Upper lobe of left lung (tissue), 6 donors: ENCODE results near the gene CYP4F3. TPM values are rescaled to one million over a fixed set of nuclear protein-coding genes. Genes with fewer than 3 reads are reported as not detected.
A peak's percentile ranks its signal among the peaks of the same experiment; 100 is the strongest.

Source experiments
- ATAC-seq, 2 donors: fragments of 200-7000 bp; cut with Tn5 transposase; one replicate each; pipeline ENCODE4 v1.9.1; 2022; ENCODE audit warnings: mild to moderate bottlenecking in 2 of 2, moderate library complexity in 2 of 2; ENCODE audit not compliant: low FRiP score in 2 of 2
- DNase-seq, 2 donors: peaks; one replicate each; pipeline ENCODE4 v3.0.0-alpha.2; 2019 to 2020
- H3K27ac ChIP-seq, 4 donors: fragments of 200-600 bp; sonication (generic); one replicate each; pipeline ENCODE4 v1.5.1; 2016 to 2019
- H3K27me3 ChIP-seq, 4 donors: fragments of 200-600 bp; sonication (generic); one replicate each; pipeline ENCODE4 v1.5.1; 2017 to 2019
- H3K36me3 ChIP-seq, 4 donors: fragments of 200-600 bp; sonication (generic); one replicate each; pipeline ENCODE4 v1.5.1; 2016 to 2019
- H3K4me1 ChIP-seq, 4 donors: fragments of 200-600 bp; sonication (generic); one replicate each; pipeline ENCODE4 v1.5.1; 2018 to 2019
- H3K4me3 ChIP-seq, 4 donors: fragments of 200-600 bp; sonication (generic); one replicate each; pipeline ENCODE4 v1.5.1; 2017 to 2019; ENCODE audit warnings: mild to moderate bottlenecking in 2 of 4, moderate library complexity in 1 of 4
- H3K9me3 ChIP-seq, 4 donors: fragments of 200-600 bp; sonication (generic); one replicate each; pipeline ENCODE4 v1.5.1; 2018 to 2019
- EP300 ChIP-seq, 4 donors: sonication (generic); formaldehyde crosslinking; IDR thresholded peaks; one replicate each; pipeline ENCODE4 v1.5.1; 2017; ENCODE audit warnings: antibody characterized with exemption in 4 of 4, control low read depth in 2 of 4
- POLR2A ChIP-seq, 4 donors: fragments of 450-650 bp; IDR thresholded peaks; one replicate each; pipeline ENCODE4 v1.5.1; 2016 to 2017; ENCODE audit warnings: antibody characterized with exemption in 4 of 4, mild to moderate bottlenecking in 2 of 4
- POLR2AphosphoS5 ChIP-seq, 2 donors: sonication (generic); formaldehyde crosslinking; IDR thresholded peaks; one replicate each; pipeline ENCODE4 v1.5.1; 2017; ENCODE audit warnings: antibody characterized with exemption in 2 of 2
- WGBS, 2 donors: methylation state at CpG; one replicate each; pipeline ENCODE4 v1.1.5; 2017 to 2018; 5-methylcytosine and 5-hydroxymethylcytosine counted together
- total RNA-seq, 6 donors: library from RNA; depleted of rRNA in 4 of 6; stranded (reverse); fragments of >200 nt in 4 of 6; gene quantifications; one replicate each; pipeline versions ENCODE4 v1.1.0 to v1.2.1, GENCODE V29; 2016 to 2021
- TF ChIP-seq, protein P1 (sequence below), 6 experiments: fragments of 450-650 bp in 4 of 6; fragments of 200-600 bp in 2 of 6; sonication (generic) in 2 of 6; IDR thresholded peaks; one replicate each; pipeline ENCODE4 v1.5.1; 2016 to 2019; ENCODE audit warnings: antibody characterized with exemption in 6 of 6
- donor health status: DM: no; HTN: no; CAD: no; lungs with moderate emphysema.
- donor health status: DM: no; HTN: yes; CAD: no; lungs with severe emphysema.

The CYP4F3 gene
- total RNA-seq, 6 donors from 2014 or later: 1.1 to 2.1 (median 1.8) TPM

DNA sequence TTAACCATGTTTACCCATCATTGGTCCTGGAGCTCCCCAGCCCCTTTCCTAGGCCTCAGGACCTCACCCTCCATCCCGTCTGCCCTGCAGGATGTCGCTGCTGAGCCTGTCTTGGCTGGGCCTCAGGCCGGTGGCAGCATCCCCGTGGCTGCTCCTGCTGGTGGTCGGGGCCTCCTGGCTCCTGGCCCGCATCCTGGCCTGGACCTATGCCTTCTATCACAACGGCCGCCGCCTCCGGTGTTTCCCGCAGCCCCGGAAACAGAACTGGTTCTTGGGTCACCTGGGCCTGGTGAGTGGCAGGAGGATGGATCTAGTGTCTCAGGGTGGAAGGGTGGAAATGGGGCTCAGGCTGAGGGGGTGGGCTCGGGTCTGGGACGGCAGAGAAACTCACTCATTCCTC is 25.2 kb upstream of the CYP4F3 start:
- Histone ChIP-seq H3K27me3 (no peaks in the 10 kb centered on the region), H3K27ac (no peak overlapping the region), H3K4me3 (no peak overlapping the region), H3K4me1 (no peaks in the 10 kb centered on the region), H3K36me3 (no peaks in the 10 kb centered on the region), H3K9me3 (no peaks in the 10 kb centered on the region)
- WGBS, 2 donors: 74 to 75% methylated on average over 14 of the region's 14 CpGs
- peak in 1 of 2 donors; percentile 74 for DNase-seq
- TF ChIP-seq POLR2A (IDR thresholded peaks at IDR 0.05): no peak
- TF ChIP-seq, protein P1, sequence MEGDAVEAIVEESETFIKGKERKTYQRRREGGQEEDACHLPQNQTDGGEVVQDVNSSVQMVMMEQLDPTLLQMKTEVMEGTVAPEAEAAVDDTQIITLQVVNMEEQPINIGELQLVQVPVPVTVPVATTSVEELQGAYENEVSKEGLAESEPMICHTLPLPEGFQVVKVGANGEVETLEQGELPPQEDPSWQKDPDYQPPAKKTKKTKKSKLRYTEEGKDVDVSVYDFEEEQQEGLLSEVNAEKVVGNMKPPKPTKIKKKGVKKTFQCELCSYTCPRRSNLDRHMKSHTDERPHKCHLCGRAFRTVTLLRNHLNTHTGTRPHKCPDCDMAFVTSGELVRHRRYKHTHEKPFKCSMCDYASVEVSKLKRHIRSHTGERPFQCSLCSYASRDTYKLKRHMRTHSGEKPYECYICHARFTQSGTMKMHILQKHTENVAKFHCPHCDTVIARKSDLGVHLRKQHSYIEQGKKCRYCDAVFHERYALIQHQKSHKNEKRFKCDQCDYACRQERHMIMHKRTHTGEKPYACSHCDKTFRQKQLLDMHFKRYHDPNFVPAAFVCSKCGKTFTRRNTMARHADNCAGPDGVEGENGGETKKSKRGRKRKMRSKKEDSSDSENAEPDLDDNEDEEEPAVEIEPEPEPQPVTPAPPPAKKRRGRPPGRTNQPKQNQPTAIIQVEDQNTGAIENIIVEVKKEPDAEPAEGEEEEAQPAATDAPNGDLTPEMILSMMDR (IDR thresholded peaks at IDR 0.05): no peak
- no peak for TF ChIP-seq POLR2AphosphoS5 (IDR thresholded peaks at IDR 0.05)
- TF ChIP-seq EP300 (IDR thresholded peaks at IDR 0.05): no peak
- ATAC-seq: no peak

DNA sequence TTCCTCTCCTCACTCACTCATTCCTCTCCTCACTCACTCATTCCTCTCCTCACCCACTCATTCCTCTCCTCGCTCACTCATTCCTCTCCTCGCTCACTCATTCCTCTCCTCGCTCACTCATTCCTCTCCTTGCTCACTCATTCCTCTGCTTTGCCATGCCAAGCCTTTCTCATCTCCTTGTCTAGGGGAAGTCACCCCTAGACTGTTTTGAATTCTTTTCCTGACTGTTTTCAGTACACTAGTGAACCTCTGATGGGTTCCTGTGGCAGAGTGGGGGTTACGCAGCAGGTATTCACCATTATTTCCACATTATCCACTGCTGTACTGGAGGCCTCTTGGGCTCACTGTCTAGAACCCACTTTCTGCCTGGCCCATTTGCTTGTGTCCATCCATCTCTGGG is 24.5 kb upstream of the CYP4F3 start:
- no peak for DNase-seq
- WGBS, 2 donors: 82 to 90% methylated on average over 4 of the region's 4 CpGs
- Histone ChIP-seq H3K36me3 (no peaks in the 10 kb centered on the region), H3K27ac (no peak overlapping the region), H3K4me1 (no peaks in the 10 kb centered on the region), H3K27me3 (no peaks in the 10 kb centered on the region), H3K9me3 (no peaks in the 10 kb centered on the region), H3K4me3 (no peak overlapping the region)
- TF ChIP-seq POLR2A (IDR thresholded peaks at IDR 0.05): no peak
- ATAC-seq: no peak

DNA sequence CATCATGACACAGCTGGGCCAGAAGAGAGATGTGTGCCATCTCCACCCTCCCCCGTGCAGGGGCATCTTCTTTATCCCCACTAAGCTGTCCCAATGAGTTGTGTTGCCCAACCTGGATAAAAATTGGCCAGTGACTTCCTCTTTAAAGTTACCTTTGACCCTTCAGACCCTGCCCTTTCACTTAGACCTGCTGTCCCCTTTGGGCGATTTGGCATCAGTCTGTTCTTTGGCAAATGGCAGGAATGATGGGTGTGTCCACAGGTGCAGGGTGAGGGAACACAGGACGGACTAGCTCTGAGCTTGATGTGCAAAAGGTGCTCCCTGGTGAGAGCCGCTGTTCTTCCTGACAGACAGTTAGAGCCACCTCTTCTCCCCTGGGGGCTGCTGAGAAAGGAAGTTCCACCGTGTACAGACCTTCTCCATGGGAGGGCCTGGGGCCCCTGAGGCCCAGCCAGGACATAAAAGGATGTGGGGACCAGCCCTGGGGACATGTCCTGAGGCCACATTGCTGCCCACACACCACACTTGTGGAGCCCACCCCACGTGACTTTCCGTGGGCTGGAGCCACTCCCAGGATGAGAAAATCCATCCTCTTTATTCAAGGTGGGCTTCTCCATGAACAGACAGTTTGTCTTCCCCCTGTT is 23.9 kb upstream of the CYP4F3 start:
- H3K27me3 ChIP-seq: no peaks in the 10 kb centered on the region
- WGBS, 2 donors: 47 to 50% methylated on average over 6 to 7 of the region's 7 CpGs
- H3K9me3 ChIP-seq: no peaks in the 10 kb centered on the region
- TF ChIP-seq, protein P1 (IDR thresholded peaks at IDR 0.05): no peak
- no peak for TF ChIP-seq POLR2AphosphoS5 (IDR thresholded peaks at IDR 0.05)
- no peak for TF ChIP-seq POLR2A (IDR thresholded peaks at IDR 0.05)
- no peak for TF ChIP-seq EP300 (IDR thresholded peaks at IDR 0.05)
- DNase-seq: no peak
- no peaks in the 10 kb centered on the region for H3K4me1 ChIP-seq
- H3K36me3 ChIP-seq: no peaks in the 10 kb centered on the region
- H3K27ac ChIP-seq: no peak overlapping the region
- no peak overlapping the region for H3K4me3 ChIP-seq
- no peak for ATAC-seq

DNA sequence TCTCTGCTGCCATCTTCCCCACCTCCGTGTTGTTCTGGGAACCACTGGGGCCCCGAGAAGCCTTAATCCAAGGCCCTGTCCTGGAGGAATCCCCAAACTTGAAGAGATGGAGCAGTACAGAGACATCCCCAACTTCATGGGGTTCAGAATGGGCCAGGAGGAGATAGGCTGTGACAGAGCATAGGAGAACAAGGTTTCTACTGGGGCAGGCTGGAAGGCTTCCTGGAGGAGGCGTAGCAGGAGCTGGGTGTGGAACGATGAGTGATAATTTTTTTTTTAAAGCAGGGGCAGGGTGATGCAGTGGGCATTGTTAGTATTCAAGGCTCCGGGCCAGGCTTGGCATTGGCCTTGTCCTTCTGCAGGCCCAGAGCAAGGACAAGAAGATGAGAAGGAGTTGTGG is 22.4 kb upstream of the CYP4F3 start:
- WGBS, 2 donors: 69 to 71% methylated on average over 4 to 5 of the region's 5 CpGs
- TF ChIP-seq, protein P1 (IDR thresholded peaks at IDR 0.05): no peak
- TF ChIP-seq POLR2A (IDR thresholded peaks at IDR 0.05) (no peak), EP300 (IDR thresholded peaks at IDR 0.05) (no peak), POLR2AphosphoS5 (IDR thresholded peaks at IDR 0.05) (no peak)
- H3K27me3 ChIP-seq: no peaks in the 10 kb centered on the region
- H3K27ac ChIP-seq: no peak overlapping the region
- DNase-seq: no peak
- no peaks in the 10 kb centered on the region for H3K4me1 ChIP-seq
- H3K9me3 ChIP-seq: no peaks in the 10 kb centered on the region
- no peak overlapping the region for H3K4me3 ChIP-seq
- no peaks in the 10 kb centered on the region for H3K36me3 ChIP-seq
- no peak for ATAC-seq

DNA sequence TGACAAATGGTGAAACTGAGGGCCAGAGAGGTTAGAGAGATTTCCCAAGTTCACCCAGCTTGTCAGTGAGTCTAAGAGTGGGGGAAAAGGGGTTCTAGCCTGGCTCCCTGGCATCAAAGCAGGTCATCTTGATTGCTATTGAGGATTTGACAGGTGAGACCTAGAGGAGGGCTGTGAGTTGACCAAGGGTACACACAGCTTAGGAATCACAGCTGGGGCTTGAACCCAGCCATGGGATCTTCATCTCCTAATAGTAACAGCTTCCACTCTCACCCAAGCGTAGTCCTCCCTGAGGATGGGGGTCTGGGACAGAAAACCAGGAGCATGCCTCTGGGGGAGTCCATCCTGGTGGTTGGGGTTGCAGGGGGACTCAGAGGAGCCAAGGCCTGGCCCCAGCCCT is 18.9 kb upstream of the CYP4F3 start:
- DNase-seq: no peak
- Histone ChIP-seq H3K4me3 (no peak overlapping the region), H3K36me3 (no peaks in the 10 kb centered on the region), H3K27ac (no peak overlapping the region), H3K4me1 (no peaks in the 10 kb centered on the region), H3K9me3 (no peaks in the 10 kb centered on the region), H3K27me3 (no peaks in the 10 kb centered on the region)
- no peak for ATAC-seq
- no peak for TF ChIP-seq POLR2AphosphoS5 (IDR thresholded peaks at IDR 0.05)
- no peak for TF ChIP-seq EP300 (IDR thresholded peaks at IDR 0.05)
- TF ChIP-seq, protein P1 (IDR thresholded peaks at IDR 0.05): no peak
- TF ChIP-seq POLR2A (IDR thresholded peaks at IDR 0.05): no peak
- 69% methylated on average over 1 of the region's 1 CpG; no CpG with 5 or more reads in 1 of the 2 donors for WGBS, 2 donors
